Measurements from ENCODE around the gene TMEM131L. TPM values are rescaled to one million over a fixed set of nuclear protein-coding genes. Genes with fewer than 3 reads are reported as not detected.

The TMEM131L gene
- total and polyA plus RNA-seq, 2 experiments from 2014 or later: 3.3 to 7.4 TPM

DNA sequence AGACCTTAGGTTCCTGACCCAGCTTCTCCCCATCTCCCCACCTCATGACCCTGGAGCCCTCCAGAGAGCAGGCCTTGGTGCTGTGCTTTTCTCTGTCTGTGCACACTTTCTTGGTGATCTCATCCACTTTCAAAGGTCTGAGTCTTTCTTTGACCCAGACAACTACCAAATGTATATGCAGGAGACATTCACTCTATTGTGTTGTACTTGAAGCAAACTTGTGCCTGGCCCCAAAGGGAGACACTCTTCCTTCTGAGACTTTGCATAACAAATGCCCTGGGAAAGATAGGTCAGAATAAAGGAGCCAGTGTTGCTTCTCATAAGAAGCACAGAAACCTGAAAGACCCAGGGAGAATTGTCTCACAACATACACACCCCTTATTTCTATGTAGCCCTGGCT, 163.6 kb downstream of the TMEM131L start:
- no peak overlapping the region for H3K4me3 ChIP-seq
- H3K36me3 ChIP-seq: no peaks in the 10 kb centered on the region
- H3K4me1 ChIP-seq (ENCODE audit: low read depth): no peaks in the 10 kb centered on the region
- no peak for DNase-seq (ENCODE audit: low read depth in 1 of 2, low spot score in 1 of 2)
- no peaks in the 10 kb centered on the region for H3K27me3 ChIP-seq
- no peak overlapping the region for H3K27ac ChIP-seq
- TF ChIP-seq, protein P1, sequence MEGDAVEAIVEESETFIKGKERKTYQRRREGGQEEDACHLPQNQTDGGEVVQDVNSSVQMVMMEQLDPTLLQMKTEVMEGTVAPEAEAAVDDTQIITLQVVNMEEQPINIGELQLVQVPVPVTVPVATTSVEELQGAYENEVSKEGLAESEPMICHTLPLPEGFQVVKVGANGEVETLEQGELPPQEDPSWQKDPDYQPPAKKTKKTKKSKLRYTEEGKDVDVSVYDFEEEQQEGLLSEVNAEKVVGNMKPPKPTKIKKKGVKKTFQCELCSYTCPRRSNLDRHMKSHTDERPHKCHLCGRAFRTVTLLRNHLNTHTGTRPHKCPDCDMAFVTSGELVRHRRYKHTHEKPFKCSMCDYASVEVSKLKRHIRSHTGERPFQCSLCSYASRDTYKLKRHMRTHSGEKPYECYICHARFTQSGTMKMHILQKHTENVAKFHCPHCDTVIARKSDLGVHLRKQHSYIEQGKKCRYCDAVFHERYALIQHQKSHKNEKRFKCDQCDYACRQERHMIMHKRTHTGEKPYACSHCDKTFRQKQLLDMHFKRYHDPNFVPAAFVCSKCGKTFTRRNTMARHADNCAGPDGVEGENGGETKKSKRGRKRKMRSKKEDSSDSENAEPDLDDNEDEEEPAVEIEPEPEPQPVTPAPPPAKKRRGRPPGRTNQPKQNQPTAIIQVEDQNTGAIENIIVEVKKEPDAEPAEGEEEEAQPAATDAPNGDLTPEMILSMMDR (IDR thresholded peaks at IDR 0.05; ENCODE audit: low read depth, low read length): no peak
- H3K9me3 ChIP-seq (ENCODE audit: low read depth): no peaks in the 10 kb centered on the region

DNA sequence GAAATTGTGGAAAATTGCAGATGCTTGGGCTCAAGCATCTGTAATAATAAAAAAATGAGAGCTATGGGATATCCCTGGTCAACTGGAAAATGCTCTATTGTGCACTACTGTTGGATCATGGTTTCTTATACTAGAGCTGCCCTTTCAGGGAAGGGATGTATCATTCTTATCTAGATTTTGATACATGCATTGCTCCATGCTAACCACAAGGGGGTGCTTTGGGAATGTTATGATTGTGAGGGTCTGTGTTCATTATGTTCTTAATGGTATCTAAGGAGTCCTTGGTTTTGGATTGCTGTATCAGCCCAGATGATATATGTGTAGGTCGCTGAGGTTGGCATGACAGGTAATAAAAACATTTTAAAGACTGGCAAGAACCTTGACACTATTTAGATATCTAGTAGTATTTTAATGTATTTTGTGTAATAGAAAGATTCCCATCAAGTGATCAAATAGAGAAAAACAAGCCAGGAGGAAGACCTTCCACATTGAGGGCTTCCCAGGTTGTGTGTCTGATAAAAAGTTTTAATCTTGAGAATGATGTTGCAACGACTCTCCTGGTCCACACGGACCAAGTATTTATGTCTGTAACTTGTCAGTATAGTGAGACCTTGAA, 168.7 kb downstream of the TMEM131L start:
- no peaks in the 10 kb centered on the region for H3K9me3 ChIP-seq (ENCODE audit: low read depth)
- DNase-seq (ENCODE audit: low read depth in 1 of 2, low spot score in 1 of 2): peak; percentile 48 to 51
- H3K27ac ChIP-seq: no peak overlapping the region
- no peaks in the 10 kb centered on the region for H3K4me1 ChIP-seq (ENCODE audit: low read depth)
- H3K27me3 ChIP-seq: no peaks in the 10 kb centered on the region
- no peaks in the 10 kb centered on the region for H3K36me3 ChIP-seq
- TF ChIP-seq, protein P1 (IDR thresholded peaks at IDR 0.05; ENCODE audit: low read depth, low read length): peak; percentile 71
- no peak overlapping the region for H3K4me3 ChIP-seq

DNA sequence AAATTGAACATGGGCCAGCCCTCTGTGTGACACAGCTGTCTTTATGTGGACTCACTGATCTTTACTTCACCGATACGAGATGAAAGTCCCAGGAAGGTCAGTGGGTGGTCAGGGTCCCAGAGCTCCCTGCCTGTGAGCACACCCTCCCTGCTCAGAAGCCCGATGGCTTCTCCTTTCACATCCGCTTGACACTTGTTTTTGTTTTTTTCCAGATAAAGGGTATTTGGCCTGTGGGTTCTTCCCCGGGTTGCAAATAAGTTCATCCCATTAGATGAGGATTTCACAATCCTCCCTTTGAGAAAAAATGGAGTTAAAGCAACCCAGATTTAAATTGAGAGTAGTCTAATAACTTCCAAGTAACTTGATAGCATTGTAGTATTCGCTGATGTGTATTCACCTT, 169.7 kb downstream of the TMEM131L start:
- DNase-seq (ENCODE audit: low read depth in 1 of 2, low spot score in 1 of 2): no peak
- Histone ChIP-seq H3K36me3 (no peaks in the 10 kb centered on the region), H3K4me1 (ENCODE audit: low read depth) (no peaks in the 10 kb centered on the region), H3K27me3 (no peaks in the 10 kb centered on the region), H3K4me3 (no peak overlapping the region), H3K9me3 (ENCODE audit: low read depth) (no peaks in the 10 kb centered on the region), H3K27ac (no peak overlapping the region)
- TF ChIP-seq, protein P1 (IDR thresholded peaks at IDR 0.05; ENCODE audit: low read depth, low read length): no peak

DNA sequence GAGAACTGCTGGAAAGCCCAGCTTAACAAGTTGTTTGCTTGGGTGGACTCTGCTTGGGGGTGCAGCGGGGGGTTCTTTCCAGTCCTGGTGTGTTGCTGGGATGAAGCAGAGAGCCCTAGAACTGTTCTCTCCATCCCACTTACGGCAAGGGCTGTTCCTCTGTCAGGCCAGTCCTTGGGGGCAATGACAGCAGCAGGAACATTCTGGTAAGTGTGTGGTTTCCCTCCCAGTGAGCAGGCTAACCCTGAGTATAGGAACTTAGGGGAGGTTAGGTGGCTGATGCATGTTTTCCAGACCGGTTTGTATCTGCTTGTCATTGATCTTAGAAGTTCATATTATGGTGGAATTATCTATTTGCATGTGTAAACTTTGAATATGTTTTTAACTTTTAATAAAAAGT, 171.0 kb downstream of the TMEM131L start:
- Histone ChIP-seq H3K36me3 (no peaks in the 10 kb centered on the region), H3K4me3 (no peak overlapping the region), H3K4me1 (ENCODE audit: low read depth) (no peaks in the 10 kb centered on the region), H3K27ac (no peak overlapping the region), H3K27me3 (no peaks in the 10 kb centered on the region), H3K9me3 (ENCODE audit: low read depth) (no peaks in the 10 kb centered on the region)
- no peak for DNase-seq (ENCODE audit: low read depth in 1 of 2, low spot score in 1 of 2)
- TF ChIP-seq, protein P1 (IDR thresholded peaks at IDR 0.05; ENCODE audit: low read depth, low read length): no peak

DNA sequence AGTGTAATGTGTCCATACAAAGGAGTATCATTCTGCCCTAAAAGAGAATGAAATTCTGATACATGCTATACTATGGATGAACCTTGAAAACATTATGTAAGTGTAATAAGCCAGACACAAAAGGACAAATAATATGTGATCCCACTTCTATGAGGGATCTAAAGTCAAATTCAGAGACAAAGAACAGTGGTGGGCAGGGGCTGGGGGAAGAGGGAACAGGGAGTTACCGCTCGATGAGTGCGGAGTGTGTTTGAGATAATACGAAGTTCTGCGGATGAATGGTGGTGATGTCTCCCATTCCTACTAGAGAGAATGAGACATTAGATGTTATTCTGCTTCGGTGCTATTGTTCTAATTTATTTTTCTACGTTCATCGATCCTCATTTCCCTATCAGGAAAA, 171.9 kb downstream of the TMEM131L start:
- Histone ChIP-seq H3K27me3 (no peaks in the 10 kb centered on the region), H3K4me1 (ENCODE audit: low read depth) (no peaks in the 10 kb centered on the region), H3K27ac (no peak overlapping the region), H3K36me3 (no peaks in the 10 kb centered on the region), H3K4me3 (no peak overlapping the region), H3K9me3 (ENCODE audit: low read depth) (no peaks in the 10 kb centered on the region)
- DNase-seq (ENCODE audit: low read depth in 1 of 2, low spot score in 1 of 2): no peak
- TF ChIP-seq, protein P1 (IDR thresholded peaks at IDR 0.05; ENCODE audit: low read depth, low read length): no peak

Measured in cardiac muscle cell (in vitro differentiated cells and primary cell).